ENCODE results near the gene DOCK6. TPM values are rescaled to one million over a fixed set of nuclear protein-coding genes. Genes with fewer than 3 reads are reported as not detected.
A peak's percentile ranks its signal among the peaks of the same experiment; 100 is the strongest.

Gene DOCK6
- total RNA-seq, 1 donor from 2014 or later, result 56.8 TPM

DNA sequence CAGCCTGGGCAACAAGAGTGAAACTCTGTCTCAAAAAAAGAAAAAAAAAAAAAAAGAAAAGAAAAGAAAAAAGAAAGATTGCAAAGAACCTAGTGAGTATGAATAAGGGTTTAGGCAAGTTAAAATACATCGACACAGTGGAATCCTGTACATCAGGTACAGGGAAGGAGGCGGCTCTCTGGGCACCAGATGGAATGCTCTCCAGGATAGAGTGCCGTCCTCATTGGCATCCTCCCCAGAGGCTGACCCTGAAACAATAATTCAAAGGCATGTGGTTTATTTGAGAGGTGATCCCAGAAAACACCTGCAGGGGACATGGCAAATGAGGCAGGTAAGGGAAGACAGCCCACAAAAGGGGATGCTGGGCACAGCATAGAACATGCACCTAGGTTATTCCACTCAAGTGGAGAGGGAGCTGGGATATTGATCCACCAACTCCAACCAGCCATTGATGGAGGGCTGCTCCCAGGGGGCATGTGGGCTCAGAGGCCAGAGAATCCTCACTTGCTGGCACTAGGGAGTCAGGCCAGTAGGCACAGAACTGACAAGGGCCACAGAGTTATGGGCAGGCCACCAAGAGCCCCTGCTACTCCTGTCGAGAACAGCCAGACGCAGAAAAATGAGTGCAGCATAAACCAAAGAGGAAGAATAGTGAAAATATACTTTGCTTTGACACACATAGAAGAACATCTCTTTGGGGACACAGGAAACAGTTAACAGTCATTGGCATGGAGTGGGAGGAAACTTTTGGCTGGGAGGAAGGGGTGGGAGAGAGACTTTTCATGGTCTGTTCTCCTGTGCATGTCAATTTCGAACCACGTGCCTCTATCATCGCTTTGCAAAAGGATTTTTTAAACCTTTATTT lies 37.9 kb upstream of the DOCK6 start:
- Histone ChIP-seq H3K36me3 (ENCODE audit: control insufficient read depth, insufficient read depth, low read length) (no peaks in the 10 kb centered on the region), H3K27me3 (ENCODE audit: control insufficient read depth, insufficient read depth, low read length) (no peaks in the 10 kb centered on the region), H3K4me3 (ENCODE audit: low read depth, low read length) (no peak overlapping the region)
- DNase-seq (ENCODE audit: low read depth), result no peak
- TF ChIP-seq, protein P1, sequence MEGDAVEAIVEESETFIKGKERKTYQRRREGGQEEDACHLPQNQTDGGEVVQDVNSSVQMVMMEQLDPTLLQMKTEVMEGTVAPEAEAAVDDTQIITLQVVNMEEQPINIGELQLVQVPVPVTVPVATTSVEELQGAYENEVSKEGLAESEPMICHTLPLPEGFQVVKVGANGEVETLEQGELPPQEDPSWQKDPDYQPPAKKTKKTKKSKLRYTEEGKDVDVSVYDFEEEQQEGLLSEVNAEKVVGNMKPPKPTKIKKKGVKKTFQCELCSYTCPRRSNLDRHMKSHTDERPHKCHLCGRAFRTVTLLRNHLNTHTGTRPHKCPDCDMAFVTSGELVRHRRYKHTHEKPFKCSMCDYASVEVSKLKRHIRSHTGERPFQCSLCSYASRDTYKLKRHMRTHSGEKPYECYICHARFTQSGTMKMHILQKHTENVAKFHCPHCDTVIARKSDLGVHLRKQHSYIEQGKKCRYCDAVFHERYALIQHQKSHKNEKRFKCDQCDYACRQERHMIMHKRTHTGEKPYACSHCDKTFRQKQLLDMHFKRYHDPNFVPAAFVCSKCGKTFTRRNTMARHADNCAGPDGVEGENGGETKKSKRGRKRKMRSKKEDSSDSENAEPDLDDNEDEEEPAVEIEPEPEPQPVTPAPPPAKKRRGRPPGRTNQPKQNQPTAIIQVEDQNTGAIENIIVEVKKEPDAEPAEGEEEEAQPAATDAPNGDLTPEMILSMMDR (IDR thresholded peaks at IDR 0.05; ENCODE audit: insufficient read depth, low read length, poor library complexity, severe bottlenecking), result no peak

DNA sequence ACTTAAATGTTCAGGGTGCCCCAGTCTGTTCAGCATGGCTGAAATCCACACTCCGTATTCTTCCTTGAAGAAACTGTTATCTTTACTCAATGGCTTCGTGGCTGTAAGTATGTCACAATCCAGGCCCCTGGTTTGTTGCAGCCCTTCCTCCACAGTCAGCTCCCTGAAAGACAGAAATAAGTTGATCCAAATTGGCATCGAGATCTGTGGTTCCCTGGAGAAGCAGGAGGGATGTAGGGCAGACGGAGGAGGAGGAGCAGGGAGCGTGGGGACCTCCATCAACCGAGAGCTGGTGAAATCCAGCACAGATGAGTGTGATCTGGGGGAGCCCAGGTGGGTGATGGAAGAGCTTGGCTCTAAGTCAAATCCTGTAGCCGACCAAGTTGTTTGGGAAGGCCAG lies 33.9 kb upstream of the DOCK6 start:
- TF ChIP-seq, protein P1 (IDR thresholded peaks at IDR 0.05; ENCODE audit: insufficient read depth, low read length, poor library complexity, severe bottlenecking), result no peak
- DNase-seq (ENCODE audit: low read depth), result no peak

GRCh38 chr19:11295665-11296245 lies 33.4 kb upstream of the DOCK6 start, which contains the start of gene TSPAN16:
Gene TSPAN16 (plus strand): TSS chr19:11296160. CDS start chr19:11296298, 138 bp downstream.
- TF ChIP-seq, protein P1 (IDR thresholded peaks at IDR 0.05; ENCODE audit: insufficient read depth, low read length, poor library complexity, severe bottlenecking), result no peak
- Histone ChIP-seq H3K36me3 (ENCODE audit: control insufficient read depth, insufficient read depth, low read length) (no peaks in the 10 kb centered on the region), H3K4me3 (ENCODE audit: low read depth, low read length) (no peak within 1 kb of the TSS), H3K27me3 (ENCODE audit: control insufficient read depth, insufficient read depth, low read length) (no peaks in the 10 kb centered on the region)
- no peak for DNase-seq (ENCODE audit: low read depth)

More for the DNA sequence above, 33.9 kb upstream of the DOCK6 start:
- Histone ChIP-seq H3K4me3 (ENCODE audit: low read depth, low read length) (no peak overlapping the region), H3K36me3 (ENCODE audit: control insufficient read depth, insufficient read depth, low read length) (no peaks in the 10 kb centered on the region), H3K27me3 (ENCODE audit: control insufficient read depth, insufficient read depth, low read length) (no peaks in the 10 kb centered on the region)

GRCh38 chr19:11295180-11295579 lies 32.9 kb upstream of the DOCK6 start:
- no peaks in the 10 kb centered on the region for H3K36me3 ChIP-seq (ENCODE audit: control insufficient read depth, insufficient read depth, low read length)
- H3K27me3 ChIP-seq (ENCODE audit: control insufficient read depth, insufficient read depth, low read length), result no peaks in the 10 kb centered on the region
- TF ChIP-seq, protein P1 (IDR thresholded peaks at IDR 0.05; ENCODE audit: insufficient read depth, low read length, poor library complexity, severe bottlenecking), result no peak
- H3K4me3 ChIP-seq (ENCODE audit: low read depth, low read length), result no peak overlapping the region
- no peak for DNase-seq (ENCODE audit: low read depth)

DNA sequence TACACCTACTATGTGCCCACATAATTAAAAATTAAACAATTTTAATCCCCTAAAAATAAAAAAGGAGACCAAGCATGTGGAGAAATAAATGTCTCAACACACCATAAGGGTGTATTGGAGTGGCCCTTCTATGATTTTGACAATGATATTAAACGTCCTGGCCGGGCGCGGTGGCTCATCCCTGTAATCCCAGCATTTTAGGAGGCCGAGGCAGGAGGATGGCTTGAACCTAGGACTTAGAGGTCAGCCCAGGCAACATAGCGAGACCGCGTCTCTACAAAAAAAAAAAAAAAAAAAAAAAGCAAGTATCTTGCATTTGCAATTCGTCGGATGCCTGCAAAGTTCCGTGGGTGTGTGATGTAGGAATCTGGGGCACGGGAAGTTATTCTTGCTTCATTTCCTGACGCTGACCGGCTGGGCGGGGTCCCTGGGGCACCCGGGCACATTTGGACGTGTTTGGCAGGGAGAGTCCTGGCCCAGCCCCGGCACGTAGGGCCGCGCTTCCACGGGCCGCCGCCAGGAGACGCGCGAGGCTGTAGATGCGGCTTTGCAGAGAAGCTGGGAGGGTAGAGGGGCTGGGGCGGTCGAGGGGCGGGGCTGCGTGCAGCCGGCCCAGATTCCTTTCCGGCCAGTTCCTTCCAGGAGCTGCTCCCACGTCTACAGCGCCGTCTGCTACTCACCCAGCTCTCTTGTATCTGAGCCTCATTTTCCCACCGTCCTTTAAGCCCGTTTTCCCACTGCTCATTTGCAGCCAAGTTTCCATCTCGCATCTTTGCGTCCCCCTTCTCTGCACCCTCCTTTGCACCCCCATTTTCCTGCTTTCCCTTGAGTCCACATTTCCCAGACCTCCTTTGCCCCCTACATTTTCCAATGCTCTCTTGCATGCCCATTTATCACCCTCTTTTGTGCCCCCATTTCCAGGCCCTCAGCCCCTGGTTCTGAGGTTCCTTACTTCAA lies 31.4 kb upstream of the DOCK6 start:
- Histone ChIP-seq H3K27me3 (ENCODE audit: control insufficient read depth, insufficient read depth, low read length) (no peaks in the 10 kb centered on the region), H3K36me3 (ENCODE audit: control insufficient read depth, insufficient read depth, low read length) (no peaks in the 10 kb centered on the region), H3K4me3 (ENCODE audit: low read depth, low read length) (peak overlapping the region; percentile 12)
- peak; percentile 43 for DNase-seq (ENCODE audit: low read depth)
- TF ChIP-seq, protein P1 (IDR thresholded peaks at IDR 0.05; ENCODE audit: insufficient read depth, low read length, poor library complexity, severe bottlenecking), result peak; percentile 100

All from kidney epithelial cell (primary cell).